SK-N-MC (cell line): ENCODE data around the gene AAK1.
A peak's percentile ranks its signal among the peaks of the same experiment; 100 is the strongest.

Experiments used
- DNase-seq: peaks from one replicate; pipeline ENCODE4 v3.0.0-alpha.2; 2011; ENCODE audit warnings: low read depth, low spot score
- H3K27ac ChIP-seq: fragments of 200-600 bp; sonication (generic); 2 replicates; pipeline ENCODE4 v1.5.1; 2016; ENCODE audit warnings: mixed run types
- H3K36me3 ChIP-seq: fragments of 200-600 bp; sonication (generic); 2 replicates; pipeline ENCODE4 v1.6.1; 2017; ENCODE audit warnings: antibody characterized with exemption, low read length, mixed read lengths; ENCODE audit not compliant: insufficient read depth
- H3K4me3 ChIP-seq: fragments of 200-600 bp; sonication (generic); 2 replicates; pipeline ENCODE4 v1.5.1; 2016
- H3K9ac ChIP-seq: fragments of 200-600 bp; sonication (generic); 2 replicates; pipeline ENCODE4 v1.8.0; 2017; ENCODE audit warnings: mixed run types, mixed read lengths; ENCODE audit not compliant: insufficient read length
- H3K9me3 ChIP-seq: fragments of 200-600 bp; sonication (generic); 2 replicates; pipeline ENCODE4 v1.6.1; 2017; ENCODE audit warnings: low read depth, mild to moderate bottlenecking, antibody characterized with exemption, low read length, moderate library complexity, mixed read lengths
- EZH2 ChIP-seq: fragments of 200-600 bp; sonication (generic); IDR thresholded peaks from one replicate; pipeline ENCODE4 v1.6.1; 2017; ENCODE audit warnings: antibody characterized with exemption
- FOXP2 ChIP-seq: optimal IDR thresholded peaks from 2 replicates; pipeline ENCODE3; 2011; ENCODE audit warnings: mild to moderate bottlenecking, moderate library complexity; ENCODE audit not compliant: insufficient read depth; ENCODE audit errors: extremely low read length, control extremely low read depth
- POLR2AphosphoS5 ChIP-seq: IDR thresholded peaks from 2 replicates; pipeline ENCODE4 v1.6.1; 2012; ENCODE audit warnings: mild to moderate bottlenecking, low read depth, low read length, borderline replicate concordance

AAK1 gene

DNA sequence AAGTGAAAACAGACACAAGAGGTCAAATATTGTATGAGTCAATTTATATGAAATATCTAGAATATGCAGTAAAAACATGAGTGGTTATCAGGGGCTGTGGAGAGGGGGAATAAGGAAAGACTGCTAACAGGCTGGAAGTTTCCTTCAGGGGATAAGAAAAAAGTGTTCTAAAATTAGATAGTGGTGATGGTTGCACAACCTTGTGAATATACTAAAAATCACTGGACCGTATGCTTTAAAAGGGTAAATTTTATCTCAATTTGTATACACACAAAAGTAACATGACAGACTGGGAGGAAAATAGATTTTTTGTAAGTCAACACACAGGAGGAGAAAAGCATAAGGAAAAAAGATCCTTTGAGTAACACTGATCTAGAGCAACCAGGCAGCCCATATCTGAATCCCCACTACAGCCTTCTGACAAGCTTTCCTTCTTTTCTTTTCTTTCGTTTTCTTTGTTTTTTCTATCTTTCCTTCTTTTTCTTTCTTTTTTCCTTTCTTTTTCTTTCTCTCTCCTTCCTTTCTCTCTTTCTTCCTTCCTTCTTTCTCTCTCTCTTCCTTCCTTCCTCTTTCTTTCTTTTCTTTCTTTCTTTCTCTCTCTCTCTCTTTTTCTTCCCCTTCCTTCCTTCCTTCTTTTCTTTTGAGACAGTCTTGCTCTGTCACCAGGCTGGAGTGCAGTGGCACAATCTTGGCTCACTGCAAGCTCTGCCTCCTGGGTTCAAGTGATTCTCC lies 95.4 kb downstream of the AAK1 start:
- no peak overlapping the region for H3K9ac ChIP-seq
- TF ChIP-seq EZH2 (no peak), FOXP2 (no peak), POLR2AphosphoS5 (no peak)
- H3K9me3 ChIP-seq: no peaks in the 10 kb centered on the region
- no peak overlapping the region for H3K4me3 ChIP-seq
- H3K36me3 ChIP-seq: no peaks in the 10 kb centered on the region; the same call in 1 of the 2 replicates
- no peak for DNase-seq
- H3K27ac ChIP-seq: 0 out of 2 replicates have a peak overlapping the region, but pooled peaks have one; percentile 17

- H3K9me3 ChIP-seq: no peaks in the 10 kb centered on the region
- peaks cover 11% of the 10 kb centered on the region for H3K36me3 ChIP-seq
- H3K27ac ChIP-seq: no peak overlapping the region
- no peak for DNase-seq
- TF ChIP-seq FOXP2: no peak
- TF ChIP-seq POLR2AphosphoS5: no peak
- no peak for TF ChIP-seq EZH2
- H3K4me3 ChIP-seq: no peak overlapping the region
- no peak overlapping the region for H3K9ac ChIP-seq
These were observed 96.9 kb downstream of the AAK1 start for GRCh38 chr2:69546646-69547045.

- Histone ChIP-seq H3K9ac (no peak overlapping the region), H3K9me3 (no peaks in the 10 kb centered on the region), H3K4me3 (no peak overlapping the region), H3K36me3 (peaks cover 18% of the 10 kb centered on the region), H3K27ac (no peak overlapping the region)
- DNase-seq: no peak
- TF ChIP-seq FOXP2: no peak
- TF ChIP-seq POLR2AphosphoS5: no peak
- no peak for TF ChIP-seq EZH2
These were observed 98.0 kb downstream of the AAK1 start for GRCh38 chr2:69545477-69545932.

DNA sequence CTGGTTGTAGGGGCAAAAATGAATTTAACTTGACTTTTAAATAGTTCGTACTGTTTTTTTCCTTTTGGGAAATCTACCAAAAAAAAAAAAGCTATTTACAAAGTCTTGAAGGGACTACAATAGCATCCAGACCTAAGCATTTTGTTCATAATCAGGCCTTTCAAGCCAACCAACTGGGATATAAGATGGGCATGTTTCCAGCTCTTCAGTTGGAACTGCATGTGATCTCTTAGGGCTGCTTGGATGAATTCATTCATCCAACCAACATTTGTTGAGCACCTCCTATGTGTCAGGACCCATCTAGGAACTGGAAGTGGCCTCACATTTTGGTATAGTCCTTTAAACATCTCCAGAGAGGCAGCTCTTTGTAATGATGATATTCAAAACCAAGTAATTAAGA lies 98.6 kb downstream of the AAK1 start:
- DNase-seq: no peak

DNA sequence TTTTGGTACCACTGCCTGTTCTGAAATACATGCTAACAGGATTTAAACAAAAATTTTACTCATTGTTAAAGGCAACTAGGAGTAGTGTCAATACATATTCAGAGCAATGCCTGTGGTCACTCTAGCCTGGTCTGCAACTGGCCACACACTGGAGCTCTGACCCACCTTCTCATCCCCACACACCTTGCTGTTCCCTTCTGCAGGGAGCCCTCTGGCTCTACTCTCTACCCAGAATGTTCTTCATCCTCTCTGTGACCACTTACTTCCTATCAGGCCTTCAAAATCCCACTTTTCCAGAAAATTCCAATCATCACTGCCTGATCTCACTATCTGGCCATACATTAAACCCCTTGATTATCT lies 104.0 kb downstream of the AAK1 start:
- Histone ChIP-seq H3K9me3 (no peaks in the 10 kb centered on the region), H3K4me3 (no peak overlapping the region), H3K27ac (no peak overlapping the region), H3K9ac (no peak overlapping the region), H3K36me3 (peaks cover 20% of the 10 kb centered on the region)
- no peak for DNase-seq
- TF ChIP-seq EZH2: no peak
- TF ChIP-seq POLR2AphosphoS5: no peak
- no peak for TF ChIP-seq FOXP2

More for the DNA sequence above, 98.6 kb downstream of the AAK1 start:
- no peaks in the 10 kb centered on the region for H3K9me3 ChIP-seq
- no peak overlapping the region for H3K4me3 ChIP-seq
- H3K36me3 ChIP-seq: peaks cover 20% of the 10 kb centered on the region
- no peak for TF ChIP-seq EZH2
- TF ChIP-seq POLR2AphosphoS5: no peak
- no peak for TF ChIP-seq FOXP2
- H3K27ac ChIP-seq: no peak overlapping the region
- H3K9ac ChIP-seq: no peak overlapping the region

GRCh38 chr2:69538872-69539548 lies 104.5 kb downstream of the AAK1 start:
- H3K9me3 ChIP-seq: no peaks in the 10 kb centered on the region
- TF ChIP-seq FOXP2 (no peak), POLR2AphosphoS5 (no peak), EZH2 (no peak)

GRCh38 chr2:69538249-69538648 lies 105.3 kb downstream of the AAK1 start:
- Histone ChIP-seq H3K9me3 (no peaks in the 10 kb centered on the region), H3K36me3 (peaks cover 20% of the 10 kb centered on the region), H3K4me3 (no peak overlapping the region), H3K9ac (no peak overlapping the region), H3K27ac (no peak overlapping the region)
- TF ChIP-seq FOXP2: no peak
- no peak for TF ChIP-seq POLR2AphosphoS5
- TF ChIP-seq EZH2: no peak
- DNase-seq: no peak

More at GRCh38 chr2:69538872-69539548, 104.5 kb downstream of the AAK1 start:
- H3K9ac ChIP-seq: no peak overlapping the region
- H3K4me3 ChIP-seq: no peak overlapping the region
- H3K27ac ChIP-seq: no peak overlapping the region
- peaks cover 20% of the 10 kb centered on the region for H3K36me3 ChIP-seq
- DNase-seq: no peak

GRCh38 chr2:69535817-69536241 lies 107.7 kb downstream of the AAK1 start:
- Histone ChIP-seq H3K9me3 (no peaks in the 10 kb centered on the region), H3K9ac (no peak overlapping the region), H3K4me3 (no peak overlapping the region), H3K27ac (no peak overlapping the region), H3K36me3 (peaks cover 20% of the 10 kb centered on the region)
- DNase-seq: no peak
- TF ChIP-seq FOXP2: no peak
